GM19351 (cell line): Measurements from ENCODE around the gene ANO8.

Experiments used
- ATAC-seq: cut with Tn5 transposase; IDR thresholded peaks from one replicate; pipeline ENCODE4 v1.9.1; 2021; ENCODE audit warnings: mild to moderate bottlenecking, moderate library complexity; ENCODE audit not compliant: unreplicated experiment

ANO8 gene

DNA sequence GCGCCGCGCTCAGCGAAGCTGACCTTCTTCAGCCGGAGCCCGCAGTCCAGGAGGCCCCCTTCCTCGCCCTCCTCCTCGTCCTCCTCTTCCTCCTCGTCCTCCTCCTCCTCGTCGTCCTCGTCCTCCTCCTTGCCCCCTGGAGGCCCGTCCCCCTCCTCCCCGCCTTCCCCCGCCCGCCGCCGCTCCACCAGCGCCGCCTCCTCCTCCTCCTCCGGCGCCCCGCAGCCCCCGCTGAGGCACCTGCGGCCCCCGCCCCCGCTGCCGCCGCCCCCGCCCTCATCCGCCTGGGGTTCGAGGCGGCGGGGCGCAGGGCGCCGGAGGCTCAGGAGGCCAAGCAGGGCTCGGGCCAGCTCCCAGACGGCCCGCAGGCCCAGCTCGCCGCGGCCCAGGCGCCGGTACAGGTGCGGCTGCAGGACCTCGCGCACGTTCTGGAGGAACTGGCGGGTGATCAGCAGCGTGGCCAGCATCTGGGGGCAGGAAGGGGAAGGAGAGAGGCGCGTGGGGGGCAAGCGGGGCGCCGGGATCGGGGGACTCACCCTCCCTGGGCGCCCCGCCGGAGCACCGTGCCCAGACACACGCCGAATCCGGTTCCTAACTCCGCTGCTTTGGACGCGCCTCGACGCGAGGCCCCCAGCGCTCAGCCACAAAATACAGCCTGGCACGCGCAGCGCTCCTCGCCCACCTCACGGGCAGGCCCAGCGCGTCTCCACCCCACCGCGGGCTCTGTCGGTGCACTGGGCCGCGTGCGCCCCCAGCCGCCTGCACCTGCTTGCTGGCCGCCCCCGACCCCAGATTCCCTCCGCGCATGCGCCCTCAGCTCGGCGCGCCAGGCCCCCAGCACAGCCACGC is 5.9 kb downstream of the ANO8 start:
- ATAC-seq, result no peak

- ATAC-seq, result no peak
These were observed 6.8 kb downstream of the ANO8 start for GRCh38 chr19:17327654-17328516.

GRCh38 chr19:17327068-17327653 is 7.5 kb downstream of the ANO8 start:
- no peak for ATAC-seq

GRCh38 chr19:17326595-17326966 is 8.1 kb downstream of the ANO8 start:
- no peak for ATAC-seq

DNA sequence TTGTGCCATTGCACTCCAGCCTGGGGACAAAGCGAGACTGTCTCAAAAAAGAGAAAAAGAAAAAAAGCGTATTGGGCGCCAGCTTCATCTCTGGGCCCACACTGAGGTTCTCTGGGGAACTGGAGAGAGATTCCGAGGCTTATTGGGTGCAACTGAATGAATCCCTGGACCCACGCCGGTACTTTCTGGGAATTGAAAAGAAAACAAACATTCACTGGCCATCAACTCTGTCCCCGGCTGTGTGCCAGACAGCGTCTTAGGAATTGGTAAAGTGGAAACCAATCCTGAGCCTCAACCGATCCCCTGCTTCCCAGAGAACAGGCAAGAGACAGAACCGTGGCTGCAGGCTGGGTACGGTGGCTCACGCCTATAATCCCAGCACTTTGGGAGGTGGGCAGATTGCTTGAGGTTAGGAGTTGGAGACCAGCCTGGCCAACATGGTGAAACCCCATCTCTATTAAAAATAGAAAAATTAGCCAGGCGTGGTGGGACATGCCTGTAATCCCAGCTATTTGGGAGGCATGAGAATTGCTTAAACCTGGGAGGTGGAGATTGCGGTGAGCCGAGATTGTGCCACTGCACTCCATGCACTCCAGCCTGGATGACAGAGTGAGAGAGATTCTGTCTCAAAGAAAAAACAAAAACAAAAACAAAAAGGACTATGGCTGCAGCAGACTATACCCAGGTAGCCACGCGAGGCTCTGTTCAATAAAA is 8.6 kb downstream of the ANO8 start:
- no peak for ATAC-seq

DNA sequence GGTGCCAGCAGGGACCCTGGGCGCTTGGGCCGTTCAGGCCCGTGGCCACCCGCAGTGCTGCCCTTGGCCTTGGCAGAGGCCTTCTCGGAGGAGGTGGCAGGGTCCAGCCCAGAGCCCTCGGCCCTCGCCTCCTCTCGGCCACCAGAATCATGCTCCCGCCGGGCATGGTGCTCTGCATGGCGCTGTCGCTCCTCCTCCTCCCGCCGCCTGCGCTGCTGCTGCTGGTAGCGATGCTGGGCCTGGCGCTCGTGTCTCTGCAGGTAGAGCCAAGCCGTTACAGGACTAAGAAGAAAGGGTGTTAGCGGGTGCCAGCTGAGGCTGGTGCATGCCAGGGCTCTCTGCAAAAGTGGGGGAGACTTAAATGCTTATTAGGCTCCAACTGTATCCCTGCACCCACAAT is 9.5 kb downstream of the ANO8 start:
- ATAC-seq, result no peak

DNA sequence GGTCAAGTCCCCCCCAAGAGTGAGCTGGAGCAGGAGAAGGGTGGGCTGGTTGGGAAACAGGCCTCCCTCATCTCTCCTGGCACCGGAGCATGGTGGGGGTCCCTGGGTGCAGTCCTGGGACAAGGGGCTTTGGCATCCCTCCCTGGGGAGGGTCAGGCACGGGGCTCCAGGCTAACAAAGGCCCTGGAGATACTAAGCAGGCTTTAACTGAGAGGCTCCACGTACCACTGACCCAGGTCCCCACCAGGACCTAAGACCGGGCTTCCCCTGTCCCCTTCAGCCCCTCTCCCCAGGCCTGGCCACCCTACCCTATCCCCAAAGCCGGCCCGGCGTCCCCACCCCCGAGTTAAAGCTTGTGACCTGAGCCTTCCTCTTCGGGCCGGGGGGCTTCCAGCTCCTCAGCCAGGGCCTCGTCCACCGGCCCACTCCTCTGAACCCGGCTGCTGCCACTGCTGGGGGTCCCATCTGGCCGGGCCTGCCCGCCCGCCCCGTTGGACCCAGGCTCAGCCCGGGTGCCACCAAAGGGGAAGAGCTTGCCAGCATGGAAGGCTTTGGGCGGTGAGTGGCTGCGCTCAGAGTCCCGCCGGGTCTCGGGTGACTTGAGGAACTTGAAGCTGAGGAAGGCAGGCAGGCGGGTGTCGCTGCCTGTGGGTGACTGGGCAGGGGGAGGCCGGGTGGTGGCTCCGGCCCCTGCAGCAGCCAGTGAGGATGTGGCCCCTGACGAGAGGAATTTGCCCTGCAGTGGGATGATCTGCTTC is 10.1 kb downstream of the ANO8 start:
- no peak for ATAC-seq

DNA sequence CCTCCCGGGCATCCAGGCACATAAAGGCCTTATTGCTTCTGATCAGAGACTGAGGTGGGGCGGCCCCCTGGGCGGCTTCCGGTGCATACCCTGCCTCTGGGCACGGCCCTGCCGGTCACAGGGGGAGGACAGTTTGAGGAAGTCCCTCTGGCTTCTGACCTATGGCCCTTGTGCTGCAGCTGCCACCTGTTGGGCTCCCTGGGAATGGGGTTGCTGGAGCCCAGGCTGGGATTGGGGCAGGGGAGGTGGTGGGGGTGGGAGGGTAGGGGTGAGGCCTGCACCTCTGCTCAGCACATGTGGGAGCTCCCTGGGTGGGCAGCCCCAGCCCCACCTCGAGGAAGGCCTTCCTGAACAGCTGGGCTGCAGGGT is 10.7 kb downstream of the ANO8 start:
- no peak for ATAC-seq

- ATAC-seq, result no peak
These were observed 11.2 kb downstream of the ANO8 start for GRCh38 chr19:17323300-17323963.

GRCh38 chr19:17322854-17323253 is 11.8 kb downstream of the ANO8 start:
- no peak for ATAC-seq

DNA sequence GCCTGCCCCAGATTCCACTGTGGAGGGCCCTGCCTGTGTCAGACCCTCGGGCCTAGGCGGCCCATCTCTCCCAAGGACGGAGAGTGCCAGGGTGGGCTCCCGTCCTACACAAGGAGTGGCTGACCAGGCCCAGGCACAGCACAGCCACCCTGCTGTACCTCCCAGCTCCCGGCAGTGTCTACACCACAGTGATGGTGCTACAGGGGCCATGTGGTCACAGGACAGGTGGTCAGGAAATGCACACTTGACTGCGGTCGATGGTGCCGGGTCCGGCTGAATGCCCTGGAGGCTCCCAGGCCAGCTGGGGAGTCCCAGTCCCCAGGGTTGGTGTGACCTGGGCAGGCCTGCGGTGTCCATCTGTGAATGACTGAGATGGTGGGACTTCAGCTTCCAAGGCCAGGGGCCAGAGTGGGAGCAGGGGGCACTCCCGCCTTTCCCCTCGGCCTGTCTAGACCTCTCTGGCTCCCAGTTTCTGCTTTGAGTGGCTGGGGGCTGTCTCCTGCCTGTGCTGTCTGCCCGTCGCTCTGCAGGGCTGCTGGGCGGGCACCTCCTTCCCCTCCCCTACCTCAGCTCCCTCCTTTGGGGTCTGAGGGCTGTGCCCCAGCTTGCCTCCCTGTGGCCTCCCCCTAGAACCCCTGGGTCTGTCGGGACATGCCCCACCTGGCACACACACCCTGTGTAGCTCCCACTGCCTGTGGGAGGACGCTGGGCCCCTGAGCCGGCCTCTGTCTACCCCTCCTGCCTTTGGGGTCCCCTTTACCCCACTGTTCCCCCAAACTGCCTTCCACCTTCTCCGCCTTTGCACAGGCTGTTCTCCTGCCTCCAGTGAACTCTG is 12.8 kb downstream of the ANO8 start:
- no peak for ATAC-seq

GRCh38 chr19:17320435-17320834 is 14.2 kb downstream of the ANO8 start:
- no peak for ATAC-seq

DNA sequence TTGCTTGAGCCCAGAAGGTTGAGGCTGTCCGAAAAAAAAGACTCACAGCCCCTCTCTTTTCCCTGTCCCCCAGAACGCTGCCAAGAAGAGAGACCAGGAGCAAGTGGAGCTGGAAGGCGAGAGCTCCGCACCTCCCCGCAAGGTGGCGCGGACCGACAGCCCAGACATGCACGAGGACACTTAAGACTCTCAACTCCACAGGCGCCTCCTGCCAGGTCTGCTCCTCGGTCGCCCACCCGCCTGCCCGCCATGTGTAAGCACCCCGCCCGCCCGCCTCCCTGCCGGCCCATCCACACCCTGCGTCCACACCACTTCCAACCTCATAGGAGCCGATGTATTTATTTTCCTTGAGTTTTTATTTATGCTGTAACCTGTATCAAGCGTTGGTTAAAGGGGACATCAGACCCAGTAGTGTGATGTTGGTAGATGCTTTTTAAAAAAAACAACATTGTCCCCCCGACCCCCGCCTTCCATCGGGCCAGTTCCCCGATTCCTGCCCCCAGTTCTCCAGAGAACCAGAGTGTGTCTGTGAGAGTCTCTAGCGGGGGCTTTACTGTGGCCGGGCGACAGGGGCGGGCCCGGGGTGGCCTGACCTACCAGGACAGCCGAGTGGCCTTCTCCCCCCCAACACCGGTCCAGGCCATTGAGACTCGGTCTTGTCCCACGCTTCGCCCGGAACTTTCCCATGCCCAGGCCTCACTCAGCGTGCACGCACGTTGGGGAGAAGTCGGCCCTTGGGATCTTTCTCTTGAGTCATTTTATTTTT is 15.0 kb downstream of the ANO8 start:
- ATAC-seq, result no peak

DNA sequence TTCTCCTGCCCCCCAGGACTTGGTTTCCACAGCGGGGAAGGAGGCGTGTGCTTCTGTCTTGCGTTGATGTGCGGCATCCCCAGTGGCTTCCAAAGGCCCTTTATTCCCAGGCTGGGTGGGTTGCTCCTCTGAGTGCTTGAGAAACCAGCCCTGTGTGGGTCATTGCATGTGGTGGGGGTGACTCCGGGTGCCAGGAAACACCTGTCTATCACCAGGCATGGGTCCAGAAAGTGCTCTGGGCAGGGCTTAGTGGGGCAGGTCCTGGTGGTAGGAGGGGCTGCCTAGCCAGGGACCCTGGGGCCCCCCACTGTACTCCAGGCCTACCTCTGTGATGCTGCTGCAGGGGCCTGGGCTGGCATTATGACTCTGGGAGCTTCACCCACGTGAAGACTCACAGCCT is 15.7 kb downstream of the ANO8 start:
- ATAC-seq, result no peak

GRCh38 chr19:17314007-17314593 is 20.6 kb downstream of the ANO8 start:
- no peak for ATAC-seq

DNA sequence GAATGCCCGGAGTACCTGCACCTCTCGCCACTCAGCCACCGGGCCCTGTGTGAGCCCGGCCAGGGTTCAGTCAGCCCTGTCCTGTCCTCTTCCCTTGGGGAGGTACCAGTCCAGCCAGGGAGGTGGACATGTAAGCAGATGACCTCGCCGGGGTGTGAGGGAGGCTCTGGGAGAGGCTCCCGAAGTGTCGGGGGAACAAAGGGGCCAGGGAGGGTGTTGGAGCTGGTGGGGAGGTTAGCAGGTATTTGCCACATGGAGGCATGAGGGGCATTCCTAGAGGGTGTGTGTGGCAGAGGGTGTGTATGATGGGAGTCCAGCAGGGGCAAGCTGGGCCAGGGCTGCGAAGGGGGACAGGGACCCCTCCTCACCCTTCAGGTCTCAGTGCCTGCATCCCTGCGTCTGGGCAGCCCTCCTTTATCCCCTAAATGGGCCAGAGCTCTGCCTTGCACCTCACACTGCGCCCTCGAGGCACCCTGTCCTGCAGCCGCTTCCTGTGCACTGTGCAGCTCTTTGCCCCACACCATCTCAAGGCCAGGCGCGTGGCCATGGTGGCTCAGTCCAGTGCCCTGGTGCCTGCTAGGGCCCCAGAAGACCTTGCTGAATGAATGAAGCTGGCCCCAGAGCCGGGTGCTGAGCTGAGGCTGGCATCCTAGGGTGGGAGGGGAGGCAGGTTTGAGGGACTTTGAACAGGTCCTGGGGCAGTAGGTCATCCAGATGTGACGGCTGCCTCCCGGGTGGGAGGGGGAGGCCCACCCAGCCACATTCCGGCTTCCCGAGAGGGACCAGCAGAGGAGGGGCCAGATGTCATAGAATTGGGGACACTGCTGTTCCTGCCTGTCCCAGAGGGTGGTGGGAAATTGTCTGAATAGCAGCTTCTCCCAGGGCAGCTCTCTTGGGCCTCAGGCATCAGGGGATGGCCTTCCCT is 22.2 kb downstream of the ANO8 start:
- ATAC-seq, result no peak
